Mucosa of stomach (tissue), 1 donor: ENCODE data around the gene TMEM161B.
"Not testable (repeated sequence)": the region's sequence is repeated elsewhere in the genome, so short reads cannot be mapped to it uniquely, and the experiment has no call there.

ENCODE experiments used
- H3K27me3 ChIP-seq: one replicate; pipeline ENCODE4 v1.7.0; 2013; ENCODE audit warnings: mild to moderate bottlenecking, low read length; ENCODE audit not compliant: control insufficient read depth, insufficient read depth
- H3K36me3 ChIP-seq: one replicate; pipeline ENCODE4 v1.7.0; 2013; ENCODE audit warnings: low read length; ENCODE audit not compliant: control insufficient read depth, insufficient read depth
- H3K4me1 ChIP-seq: one replicate; pipeline ENCODE4 v1.7.0; 2013; ENCODE audit warnings: mild to moderate bottlenecking, low read length; ENCODE audit not compliant: control insufficient read depth, insufficient read depth
- H3K4me3 ChIP-seq: one replicate; pipeline ENCODE4 v1.7.0; 2013; ENCODE audit warnings: low read length
- H3K9ac ChIP-seq: one replicate; pipeline ENCODE4 v1.7.0; 2013; ENCODE audit warnings: mild to moderate bottlenecking, low read length, moderate library complexity
- H3K9me3 ChIP-seq: one replicate; pipeline ENCODE4 v1.7.0; 2013; ENCODE audit warnings: mild to moderate bottlenecking, low read length, moderate library complexity; ENCODE audit not compliant: control insufficient read depth
- donor health status: Pancreatic carcinoma.

TMEM161B gene

DNA sequence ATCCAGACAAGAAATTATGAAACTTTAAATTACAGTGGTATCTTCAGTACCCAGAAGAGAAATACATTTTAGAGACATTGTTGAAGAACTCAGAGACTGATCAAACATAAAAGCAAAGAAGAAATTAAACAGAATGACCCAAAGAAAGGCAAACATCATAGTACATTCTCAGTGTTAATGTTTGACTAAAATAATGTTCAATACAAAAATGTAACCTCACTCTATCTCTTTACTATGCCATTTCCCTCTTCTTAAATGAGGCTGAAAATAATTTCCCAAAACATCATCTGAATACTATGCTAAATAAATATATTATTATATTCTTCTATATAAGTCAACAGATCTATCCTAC lies 22.8 kb downstream of the TMEM161B start:
- no peaks in the 10 kb centered on the region for H3K9me3 ChIP-seq
- H3K27me3 ChIP-seq, result no peaks in the 10 kb centered on the region
- H3K4me3 ChIP-seq, result no peak overlapping the region

DNA sequence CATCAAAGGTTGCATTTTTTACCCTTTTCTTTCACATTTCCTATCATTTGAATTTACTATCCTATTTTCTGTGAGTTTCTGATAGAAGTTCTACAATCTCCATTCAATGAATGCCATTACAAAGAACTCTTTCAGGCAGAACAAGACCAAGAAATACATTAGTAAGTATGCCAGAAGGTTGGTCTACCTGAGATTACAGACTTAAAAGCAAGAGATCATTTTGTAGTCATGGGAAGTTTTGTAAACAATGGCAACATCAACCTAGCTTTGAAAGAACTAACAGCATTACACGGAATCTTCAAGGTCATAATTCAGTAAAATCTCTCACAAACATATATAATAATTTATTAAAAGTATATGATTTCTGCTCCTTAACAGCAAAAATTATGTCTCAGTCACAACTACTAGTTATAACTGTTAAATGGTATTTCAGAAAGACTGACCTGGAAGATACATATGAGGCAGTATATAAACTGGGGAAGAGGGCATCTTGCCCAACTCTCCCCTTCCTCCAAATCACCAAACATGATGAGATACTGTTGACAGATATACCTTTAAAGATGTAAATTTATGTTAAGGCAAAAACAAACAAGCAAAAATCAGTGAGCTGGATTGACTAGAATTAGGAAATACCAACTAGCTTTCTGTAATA lies 23.3 kb downstream of the TMEM161B start:
- Histone ChIP-seq H3K9me3 (no peaks in the 10 kb centered on the region), H3K27me3 (no peaks in the 10 kb centered on the region), H3K36me3 (no peaks in the 10 kb centered on the region), H3K4me1 (peaks cover 14% of the 10 kb centered on the region), H3K4me3 (no peak overlapping the region), H3K9ac (no peak overlapping the region)

More for the DNA sequence above, 22.8 kb downstream of the TMEM161B start:
- Histone ChIP-seq H3K36me3 (no peaks in the 10 kb centered on the region), H3K4me1 (peaks cover 14% of the 10 kb centered on the region), H3K9ac (no peak overlapping the region)

DNA sequence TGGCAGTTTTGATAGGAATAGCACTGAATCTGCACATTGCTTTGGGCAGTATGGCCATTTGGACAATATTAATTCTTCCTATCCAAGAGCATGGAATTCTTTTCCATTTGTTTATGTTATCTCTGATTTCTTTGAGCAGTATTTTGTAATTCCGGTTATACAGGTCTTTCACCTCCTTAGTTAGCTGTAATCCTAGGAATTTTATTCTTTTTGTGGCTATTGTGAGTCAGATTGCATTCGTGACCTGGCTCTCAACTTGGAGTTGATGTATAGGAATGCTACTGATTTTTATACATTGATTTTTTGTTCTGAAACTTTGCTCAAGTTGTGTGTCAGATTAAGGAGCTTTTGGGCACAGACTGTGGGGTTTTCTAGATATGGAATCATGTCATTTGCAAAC lies 24.0 kb downstream of the TMEM161B start:
- Histone ChIP-seq H3K4me1 (peaks cover 14% of the 10 kb centered on the region), H3K9me3 (no peaks in the 10 kb centered on the region), H3K9ac (no peak overlapping the region), H3K27me3 (no peaks in the 10 kb centered on the region), H3K4me3 (no peak overlapping the region), H3K36me3 (no peaks in the 10 kb centered on the region)

DNA sequence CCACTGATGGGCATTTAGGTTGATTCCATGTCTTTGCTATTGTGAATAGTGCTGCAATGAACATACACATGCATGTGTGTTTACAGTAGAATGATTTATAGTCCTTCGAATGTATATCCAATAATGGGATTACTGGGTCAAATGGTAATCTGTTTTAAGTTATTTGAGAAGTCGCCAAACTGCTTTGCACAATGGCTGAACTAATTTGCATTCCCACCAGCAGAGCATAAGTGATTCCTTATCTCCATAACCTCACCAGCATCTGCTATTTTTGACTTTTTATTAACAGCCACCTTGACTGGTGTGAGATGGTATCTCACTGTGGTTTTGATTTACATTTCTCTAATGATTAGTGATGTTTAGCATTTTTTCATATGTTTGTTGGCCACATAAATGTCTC lies 25.2 kb downstream of the TMEM161B start:
- not testable (repeated sequence) for H3K27me3 ChIP-seq, H3K9ac ChIP-seq, H3K36me3 ChIP-seq, H3K9me3 ChIP-seq, H3K4me3 ChIP-seq
- peaks cover 14% of the 10 kb centered on the region for H3K4me1 ChIP-seq

DNA sequence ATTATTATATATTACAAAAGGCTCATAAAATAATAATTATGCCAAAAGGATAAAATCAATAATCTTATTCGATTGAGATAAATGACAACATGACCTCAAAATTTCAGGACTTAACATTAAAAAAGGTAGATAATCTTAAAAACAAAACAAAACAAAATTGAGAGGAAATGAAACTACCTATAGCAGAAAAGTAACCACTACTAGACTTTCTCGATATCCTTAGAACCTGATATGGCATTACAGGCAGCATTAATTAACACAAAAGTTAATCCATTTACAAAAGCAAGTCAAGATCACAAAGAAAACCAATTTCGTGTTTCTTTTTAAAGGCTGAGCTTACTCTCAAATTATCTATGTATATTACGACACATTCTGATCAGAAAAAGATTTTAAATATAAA lies 29.9 kb downstream of the TMEM161B start:
- no peaks in the 10 kb centered on the region for H3K27me3 ChIP-seq
- no peaks in the 10 kb centered on the region for H3K36me3 ChIP-seq
- H3K9ac ChIP-seq, result no peak overlapping the region
- no peak overlapping the region for H3K4me3 ChIP-seq
- no peaks in the 10 kb centered on the region for H3K4me1 ChIP-seq
- H3K9me3 ChIP-seq, result no peaks in the 10 kb centered on the region

DNA sequence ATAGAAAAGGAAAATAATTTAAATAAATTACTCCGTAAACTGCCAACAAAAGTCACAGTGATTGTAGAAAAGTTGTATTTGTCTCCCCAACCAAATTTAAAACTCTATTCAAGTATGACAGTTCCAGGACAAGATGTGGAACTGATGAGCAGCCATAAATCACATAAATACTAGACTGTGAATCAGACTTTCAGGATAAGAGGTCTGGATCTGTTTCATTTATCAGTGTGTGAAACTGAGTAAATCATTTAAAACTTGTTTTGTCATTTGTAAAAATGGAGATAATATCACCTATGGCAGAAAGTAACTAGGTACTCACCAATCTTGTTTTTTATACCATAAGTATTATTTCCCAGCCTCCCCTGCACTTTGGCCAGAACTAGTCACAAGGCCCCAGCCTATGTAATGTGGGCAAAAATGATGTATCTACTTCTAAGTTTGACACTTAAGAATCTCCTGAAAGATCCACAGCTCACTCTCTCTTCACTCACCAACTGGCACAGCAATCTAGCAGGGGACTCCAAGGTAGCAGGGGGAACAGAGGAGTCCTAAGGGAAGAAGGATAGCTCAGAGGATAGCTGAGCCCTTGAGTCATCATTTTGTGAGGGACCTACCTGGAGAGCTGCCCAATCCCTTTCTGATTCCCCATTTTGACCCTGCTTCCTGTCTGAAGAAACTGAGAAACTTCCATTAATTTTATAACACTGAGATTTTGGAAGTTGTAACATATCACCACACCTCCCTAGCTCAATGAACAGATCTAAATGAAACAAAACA lies 31.6 kb downstream of the TMEM161B start:
- Histone ChIP-seq H3K36me3 (no peaks in the 10 kb centered on the region), H3K4me1 (no peaks in the 10 kb centered on the region), H3K9me3 (no peaks in the 10 kb centered on the region), H3K27me3 (no peaks in the 10 kb centered on the region), H3K4me3 (no peak overlapping the region), H3K9ac (no peak overlapping the region)

DNA sequence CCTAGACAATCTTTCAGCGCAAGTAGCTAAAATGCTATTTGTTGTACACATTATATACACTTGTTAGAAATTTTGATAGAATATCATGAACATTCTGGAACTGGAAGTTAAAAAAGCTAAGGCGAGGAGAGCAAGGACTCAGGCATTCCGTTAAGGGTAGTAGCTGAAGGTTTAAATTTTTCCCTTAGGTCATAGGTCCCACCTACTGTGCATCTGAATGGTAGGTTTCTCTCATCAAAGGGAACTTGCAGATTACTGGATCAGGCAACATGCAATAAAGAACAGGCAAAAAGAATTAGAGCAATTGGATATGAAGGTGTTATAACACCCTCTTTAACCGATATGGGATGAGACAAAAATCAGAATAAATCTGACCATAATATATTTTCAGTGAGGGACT lies 32.8 kb downstream of the TMEM161B start:
- Histone ChIP-seq H3K9ac (no peak overlapping the region), H3K27me3 (no peaks in the 10 kb centered on the region), H3K36me3 (no peaks in the 10 kb centered on the region), H3K9me3 (no peaks in the 10 kb centered on the region), H3K4me1 (no peaks in the 10 kb centered on the region), H3K4me3 (no peak overlapping the region)

DNA sequence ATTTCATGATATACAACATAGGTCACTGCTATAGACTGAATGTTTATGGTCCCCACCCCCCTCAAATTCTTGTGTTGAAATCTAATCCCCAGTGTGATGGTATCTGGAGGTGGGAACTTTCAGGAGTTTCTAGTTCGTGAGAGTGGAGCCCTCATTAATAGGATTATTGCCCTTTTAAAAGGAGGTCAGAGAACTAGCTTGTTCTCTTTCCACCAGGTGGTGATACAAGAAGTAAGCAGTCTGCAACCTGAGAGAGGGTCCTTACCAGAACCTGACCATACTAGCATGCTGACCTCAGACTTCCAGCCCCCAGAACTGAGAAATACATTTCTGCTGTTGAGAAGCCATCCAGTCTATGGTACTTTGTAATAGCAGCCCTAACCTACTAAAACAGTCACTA lies 33.3 kb downstream of the TMEM161B start:
- H3K9me3 ChIP-seq, result no peaks in the 10 kb centered on the region

DNA sequence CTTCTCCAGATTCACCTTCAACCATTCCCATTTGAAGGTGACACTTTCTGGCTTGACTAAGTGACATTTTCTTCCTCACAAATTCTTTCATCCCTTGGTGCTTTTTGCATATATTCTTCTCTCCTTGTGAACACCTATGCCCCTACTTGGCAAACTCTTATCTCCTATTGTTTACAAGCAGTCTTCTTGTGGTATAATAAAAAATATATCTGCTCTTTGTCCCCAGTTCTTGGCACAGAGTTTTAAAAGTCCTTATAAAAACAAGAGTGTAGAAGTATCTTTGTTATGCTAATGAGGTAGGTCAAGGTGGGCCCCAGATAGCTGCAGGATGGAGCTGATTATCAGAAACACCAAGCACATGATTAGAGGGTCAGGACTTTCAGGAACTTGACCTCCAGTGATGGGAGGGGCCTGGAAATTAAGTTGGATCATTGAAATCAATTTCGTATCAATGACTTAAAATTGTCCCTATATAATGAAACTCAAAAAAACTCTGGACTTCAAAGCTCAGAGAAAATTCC lies 38.0 kb downstream of the TMEM161B start:
- H3K9me3 ChIP-seq, result no peaks in the 10 kb centered on the region
- H3K4me1 ChIP-seq, result no peaks in the 10 kb centered on the region
- H3K27me3 ChIP-seq, result no peaks in the 10 kb centered on the region
- no peak overlapping the region for H3K9ac ChIP-seq
- no peak overlapping the region for H3K4me3 ChIP-seq
- no peaks in the 10 kb centered on the region for H3K36me3 ChIP-seq

More for the DNA sequence above, 33.3 kb downstream of the TMEM161B start:
- Histone ChIP-seq H3K4me3 (no peak overlapping the region), H3K4me1 (no peaks in the 10 kb centered on the region), H3K36me3 (no peaks in the 10 kb centered on the region), H3K9ac (no peak overlapping the region), H3K27me3 (no peaks in the 10 kb centered on the region)

DNA sequence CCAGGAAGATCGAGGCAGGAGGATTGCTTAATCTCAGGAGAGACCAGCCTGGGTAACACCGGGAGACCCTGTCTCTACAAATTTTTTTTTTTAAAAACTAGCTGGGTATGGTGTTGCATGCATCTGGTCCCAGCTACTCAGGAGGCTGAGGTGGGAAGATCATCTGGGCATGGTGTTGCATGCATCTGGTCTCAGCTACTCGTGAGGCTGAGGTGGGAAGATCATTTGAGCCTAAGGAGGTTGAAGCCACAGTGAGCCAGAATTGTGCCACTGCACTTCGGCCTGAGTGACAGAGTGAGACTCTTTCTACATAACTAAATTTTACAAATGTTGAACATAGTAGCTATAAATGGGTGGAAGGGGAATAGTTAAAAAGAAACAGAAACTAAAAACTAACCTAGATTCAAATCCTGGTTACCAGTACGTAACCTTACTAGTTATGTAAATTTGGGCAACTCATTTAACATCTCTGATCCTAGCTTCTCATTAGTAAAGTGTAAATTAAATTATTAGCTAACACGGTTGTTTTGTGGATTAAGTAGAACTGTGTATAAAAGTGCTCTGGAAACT lies 41.7 kb downstream of the TMEM161B start:
- Histone ChIP-seq H3K36me3 (no peaks in the 10 kb centered on the region), H3K9ac (no peak overlapping the region), H3K4me3 (no peak overlapping the region), H3K4me1 (no peaks in the 10 kb centered on the region), H3K9me3 (no peaks in the 10 kb centered on the region), H3K27me3 (no peaks in the 10 kb centered on the region)

DNA sequence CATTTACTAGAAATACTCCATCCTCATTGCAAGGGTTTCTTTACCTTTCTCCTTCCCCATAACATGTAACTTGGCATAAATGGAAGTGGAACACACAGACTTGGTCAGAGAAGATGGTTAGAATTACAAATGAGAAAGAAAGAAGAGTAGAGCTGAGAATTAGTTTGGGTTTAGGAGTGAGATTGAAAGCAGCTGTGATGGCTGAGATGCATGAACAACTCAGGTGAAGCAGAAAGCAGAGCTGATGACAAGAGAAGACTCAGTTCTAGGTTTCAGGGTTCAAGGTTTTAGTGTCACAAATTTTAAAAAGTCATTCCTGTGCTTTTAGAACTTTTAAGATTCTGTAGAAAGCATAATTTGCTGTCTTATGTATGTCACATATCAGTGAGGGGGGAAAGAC lies 54.0 kb downstream of the TMEM161B start:
- Histone ChIP-seq H3K4me3 (no peak overlapping the region), H3K9me3 (no peaks in the 10 kb centered on the region), H3K36me3 (no peaks in the 10 kb centered on the region), H3K9ac (no peak overlapping the region), H3K4me1 (no peaks in the 10 kb centered on the region), H3K27me3 (no peaks in the 10 kb centered on the region)

DNA sequence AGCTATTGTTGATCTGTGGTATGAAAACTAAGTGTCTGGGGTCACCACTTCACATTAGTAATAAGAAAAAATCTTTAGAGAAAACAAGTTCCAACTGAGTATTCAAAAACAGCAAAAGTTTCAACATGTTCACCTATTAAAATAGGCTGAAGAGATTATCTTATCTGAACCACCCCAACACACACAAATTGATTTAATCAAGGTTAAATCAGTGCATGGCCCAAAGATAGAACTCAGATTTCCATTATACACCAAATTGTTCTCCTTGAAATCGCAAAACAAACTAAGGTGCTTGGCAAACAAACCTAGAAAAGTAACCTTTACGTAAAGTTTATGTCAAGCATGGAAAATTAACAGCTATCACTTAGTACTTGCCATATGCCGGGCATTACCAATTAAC lies 61.1 kb downstream of the TMEM161B start:
- Histone ChIP-seq H3K4me3 (no peak overlapping the region), H3K9ac (no peak overlapping the region), H3K9me3 (no peaks in the 10 kb centered on the region), H3K4me1 (no peaks in the 10 kb centered on the region), H3K27me3 (no peaks in the 10 kb centered on the region), H3K36me3 (no peaks in the 10 kb centered on the region)
